ENCODE results near the gene TPM1.

Gene TPM1

DNA sequence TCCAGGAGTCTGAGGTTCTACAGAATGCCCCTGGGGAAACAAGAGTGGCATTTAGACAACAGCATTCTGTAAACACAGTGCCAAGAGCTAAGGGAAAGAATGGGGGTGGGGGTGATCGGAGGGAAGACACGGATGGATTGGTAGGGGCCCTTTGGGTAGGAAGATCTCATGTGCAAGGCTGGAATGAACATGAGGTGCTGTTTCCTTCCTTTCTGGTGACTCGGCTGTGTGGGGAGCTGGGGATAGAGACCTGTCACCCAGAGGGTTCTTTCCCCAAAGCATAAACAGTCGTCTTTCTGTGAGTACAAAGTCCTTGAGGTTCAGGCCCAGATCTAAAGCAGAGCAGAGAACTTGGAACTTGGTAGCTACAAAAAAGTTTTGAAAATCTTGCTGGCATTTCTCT, 11.7 kb downstream of the TPM1 start:
- in situ Hi-C loops (cut with MboI; ENCODE audit: low sequenced_read_pairs) = no loop called here

DNA sequence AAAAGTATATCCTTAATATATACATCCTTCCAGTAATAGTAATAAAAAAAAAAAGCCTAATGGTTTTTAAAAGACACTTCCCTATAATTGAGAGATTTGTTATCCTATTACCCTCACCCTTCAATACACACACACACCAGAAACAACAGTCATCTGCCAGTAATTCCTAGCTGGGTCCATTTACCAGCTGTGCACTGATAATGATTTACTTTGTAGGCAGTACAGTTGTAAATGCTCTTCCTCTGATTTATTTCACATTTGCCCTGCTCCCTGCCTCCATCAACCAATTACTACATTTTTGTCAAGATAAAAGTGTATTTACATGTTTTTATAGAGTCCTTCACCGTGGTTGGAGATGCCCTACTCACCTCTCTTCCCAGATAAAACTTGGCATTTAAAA, 12.4 kb downstream of the TPM1 start:
- in situ Hi-C loops (cut with MboI; ENCODE audit: low sequenced_read_pairs) = no loop called here

DNA sequence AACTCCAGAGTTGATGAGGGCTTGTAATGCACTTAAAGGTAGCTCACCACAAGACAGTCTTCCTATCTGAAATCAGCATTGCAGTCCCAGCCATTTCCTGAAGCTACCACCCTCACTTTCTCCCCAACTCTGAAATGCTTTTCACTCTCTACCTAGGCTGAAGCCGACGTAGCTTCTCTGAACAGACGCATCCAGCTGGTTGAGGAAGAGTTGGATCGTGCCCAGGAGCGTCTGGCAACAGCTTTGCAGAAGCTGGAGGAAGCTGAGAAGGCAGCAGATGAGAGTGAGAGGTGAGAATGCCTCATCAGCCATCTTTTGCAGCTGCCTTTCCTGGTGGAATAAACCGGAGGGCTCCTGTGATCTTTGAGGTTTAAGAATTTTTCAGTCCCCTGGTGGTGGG, 14.3 kb downstream of the TPM1 start:
- in situ Hi-C loops (cut with MboI; ENCODE audit: low sequenced_read_pairs) = no loop called here

DNA sequence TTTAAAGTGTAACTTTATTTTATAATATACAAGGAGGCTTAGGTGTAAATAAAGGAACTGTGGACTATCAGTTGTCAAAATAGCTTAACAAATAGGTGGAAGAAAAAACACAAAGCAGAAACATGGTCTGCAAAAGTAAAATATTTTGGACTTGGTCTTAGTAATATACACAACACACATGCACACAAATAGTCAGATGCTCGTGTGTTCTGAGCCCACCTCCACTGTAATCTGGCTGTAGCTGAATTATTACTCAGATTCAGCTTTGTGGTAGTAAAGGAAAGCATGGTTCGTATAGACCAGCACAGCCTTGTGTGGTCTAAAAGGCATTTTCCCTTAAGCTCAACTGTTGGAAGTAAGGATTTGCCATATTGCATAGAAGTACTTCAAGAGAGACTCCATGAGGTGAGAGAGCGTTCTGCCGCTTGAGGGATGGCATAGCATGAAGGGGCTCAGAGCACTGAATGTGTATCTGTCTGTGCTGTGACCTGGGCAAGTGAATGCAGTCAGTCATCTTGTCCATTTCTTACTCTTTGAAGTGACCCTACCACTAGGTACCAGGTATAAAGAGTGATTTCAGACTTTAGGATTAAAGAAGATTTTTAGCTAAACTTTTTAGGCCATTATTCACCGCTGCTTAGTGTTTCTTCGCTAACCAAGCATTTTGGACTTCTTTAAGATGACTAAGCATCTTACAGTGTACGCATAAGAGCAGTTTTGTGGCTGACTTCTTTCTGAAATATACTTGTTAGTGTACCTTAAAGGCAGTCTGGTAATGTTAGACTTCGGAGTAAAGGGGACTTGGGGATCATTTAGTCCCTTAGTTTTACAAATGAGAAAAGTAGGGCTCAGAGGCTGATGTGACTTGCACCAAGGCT, 15.2 kb downstream of the TPM1 start:
- in situ Hi-C loops (cut with MboI; ENCODE audit: low sequenced_read_pairs) = no loop called here

DNA sequence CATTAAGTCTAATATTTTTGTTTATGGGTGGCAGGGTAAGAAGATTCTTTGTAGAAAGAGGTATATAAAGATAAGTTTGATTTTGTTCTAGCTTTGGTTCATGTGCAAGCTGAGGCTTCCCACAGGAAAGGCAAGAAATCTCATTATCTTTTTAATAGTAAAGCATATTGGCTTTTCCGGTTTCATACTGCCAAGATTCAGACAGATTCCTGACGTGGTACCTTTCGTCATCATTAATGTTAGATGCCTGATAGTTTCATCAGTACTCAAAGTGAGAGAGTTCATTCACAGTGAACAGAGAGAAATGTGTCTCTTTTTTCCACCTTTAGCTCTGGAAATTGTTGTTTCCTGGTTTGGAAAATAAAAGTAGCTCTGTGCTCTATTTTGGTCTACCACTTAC, 16.5 kb downstream of the TPM1 start:
- in situ Hi-C loops (cut with MboI; ENCODE audit: low sequenced_read_pairs) = no loop called here

DNA sequence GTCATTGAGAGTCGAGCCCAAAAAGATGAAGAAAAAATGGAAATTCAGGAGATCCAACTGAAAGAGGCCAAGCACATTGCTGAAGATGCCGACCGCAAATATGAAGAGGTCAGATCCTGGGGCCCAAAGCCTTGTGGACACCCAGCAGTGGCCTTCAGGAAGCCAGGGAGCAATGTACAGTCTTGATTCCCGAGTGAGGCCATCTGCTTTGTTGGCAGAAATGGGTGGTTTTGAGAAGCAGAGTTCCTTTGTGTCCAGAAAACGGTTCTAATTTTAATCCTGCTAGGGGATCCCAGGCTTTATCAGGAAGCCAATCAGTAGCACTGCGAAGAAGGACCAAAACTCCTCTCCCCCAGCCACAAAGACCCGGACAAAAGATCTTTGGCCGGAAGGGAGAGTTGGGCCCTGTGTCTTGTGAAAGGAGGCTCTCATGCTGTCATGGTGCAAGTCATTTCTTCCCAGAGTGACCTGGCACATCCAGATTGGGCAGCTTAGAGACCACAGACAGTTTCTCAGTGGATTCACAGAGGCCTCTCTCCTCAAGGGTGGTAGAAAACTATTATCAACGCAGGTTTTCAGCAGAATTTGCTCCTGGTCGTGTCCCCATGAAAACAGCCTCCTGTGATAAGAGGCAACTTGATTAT, 17.1 kb downstream of the TPM1 start:
- in situ Hi-C loops (cut with MboI; ENCODE audit: low sequenced_read_pairs) = no loop called here

DNA sequence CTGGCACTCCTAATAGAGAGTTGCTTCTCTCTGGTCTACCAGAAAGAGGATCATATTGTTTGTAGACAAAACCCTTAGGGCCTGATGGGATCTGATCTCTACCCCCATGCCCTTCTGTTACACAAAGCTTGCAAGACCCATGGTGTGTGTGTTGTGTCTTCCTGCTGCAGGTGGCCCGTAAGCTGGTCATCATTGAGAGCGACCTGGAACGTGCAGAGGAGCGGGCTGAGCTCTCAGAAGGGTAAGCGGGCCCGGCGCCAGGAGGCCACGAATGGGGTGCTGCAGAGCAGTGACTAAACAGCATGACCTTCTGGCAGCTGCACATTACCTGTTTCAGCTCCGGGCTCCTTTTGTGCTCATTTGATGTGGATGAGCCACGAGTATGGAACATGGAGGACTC, 18.2 kb downstream of the TPM1 start:
- in situ Hi-C loops (cut with MboI; ENCODE audit: low sequenced_read_pairs) = no loop called here

DNA sequence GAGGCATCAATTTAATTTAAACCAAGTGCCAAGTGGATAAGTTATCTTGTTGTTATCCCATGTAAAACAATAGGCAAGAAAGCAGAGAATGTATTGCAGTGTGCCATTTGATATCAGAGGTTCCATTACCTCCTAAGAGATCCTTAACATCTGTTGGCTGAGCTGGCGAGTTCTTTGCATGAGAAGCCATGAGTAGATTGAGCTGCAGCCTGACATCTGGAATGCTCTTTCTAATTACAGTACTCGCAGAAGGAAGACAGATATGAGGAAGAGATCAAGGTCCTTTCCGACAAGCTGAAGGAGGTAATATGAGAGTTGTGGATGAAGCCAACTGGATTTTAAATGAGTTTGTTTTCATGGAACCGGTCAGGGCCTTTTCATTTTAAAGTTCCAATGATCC, 19.4 kb downstream of the TPM1 start:
- in situ Hi-C loops (cut with MboI; ENCODE audit: low sequenced_read_pairs) = no loop called here

DNA sequence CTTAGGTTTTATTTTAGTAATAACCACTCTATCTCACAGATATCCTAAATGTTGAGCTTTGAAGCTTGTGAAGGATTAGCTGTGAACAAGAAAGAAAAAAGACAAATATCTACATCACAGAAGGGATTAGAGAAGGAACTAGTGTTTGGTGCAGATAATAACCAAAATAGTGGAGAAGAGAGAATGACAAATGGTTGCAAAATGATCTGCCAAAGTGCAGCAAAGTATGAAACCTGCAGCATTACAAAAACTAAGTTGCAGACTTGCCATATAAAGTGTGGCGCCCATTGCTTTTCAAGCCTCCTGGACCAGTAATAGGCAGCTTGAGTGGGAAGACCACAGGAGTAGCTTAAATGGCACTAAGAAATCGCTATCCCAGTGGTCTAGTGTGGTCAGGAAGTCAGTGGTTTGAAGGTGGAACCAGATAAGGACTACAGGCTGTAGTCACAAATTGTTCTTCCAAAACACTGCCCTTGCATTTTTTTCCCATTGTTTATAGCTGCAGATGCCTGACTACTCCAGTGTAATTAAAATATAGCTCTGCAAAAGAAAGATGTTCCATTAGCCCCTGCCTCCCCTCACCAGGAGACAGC, 20.7 kb downstream of the TPM1 start:
- in situ Hi-C loops (cut with MboI; ENCODE audit: low sequenced_read_pairs) = no loop called here

DNA sequence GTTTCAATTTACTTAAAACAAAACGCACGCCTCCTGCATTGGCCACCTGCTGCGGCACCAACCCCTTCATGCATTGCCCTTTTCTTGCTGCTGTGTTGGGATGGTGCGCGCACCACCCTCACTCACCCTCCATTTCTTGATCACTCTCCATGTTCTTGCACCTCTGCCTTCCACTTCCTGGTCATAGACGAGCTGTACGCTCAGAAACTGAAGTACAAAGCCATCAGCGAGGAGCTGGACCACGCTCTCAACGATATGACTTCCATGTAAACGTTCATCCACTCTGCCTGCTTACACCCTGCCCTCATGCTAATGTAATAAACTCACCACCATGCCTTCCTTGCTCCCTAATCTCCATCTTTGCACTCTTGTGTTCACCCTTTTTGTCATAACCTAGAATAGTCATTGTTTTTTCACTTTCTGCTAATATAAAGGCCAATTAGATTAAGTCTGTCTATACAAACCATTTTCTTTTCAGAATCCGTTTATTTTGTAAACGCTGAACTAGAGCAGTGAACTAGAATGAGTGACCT, 21.4 kb downstream of the TPM1 start:
- in situ Hi-C loops (cut with MboI; ENCODE audit: low sequenced_read_pairs) = no loop called here

DNA sequence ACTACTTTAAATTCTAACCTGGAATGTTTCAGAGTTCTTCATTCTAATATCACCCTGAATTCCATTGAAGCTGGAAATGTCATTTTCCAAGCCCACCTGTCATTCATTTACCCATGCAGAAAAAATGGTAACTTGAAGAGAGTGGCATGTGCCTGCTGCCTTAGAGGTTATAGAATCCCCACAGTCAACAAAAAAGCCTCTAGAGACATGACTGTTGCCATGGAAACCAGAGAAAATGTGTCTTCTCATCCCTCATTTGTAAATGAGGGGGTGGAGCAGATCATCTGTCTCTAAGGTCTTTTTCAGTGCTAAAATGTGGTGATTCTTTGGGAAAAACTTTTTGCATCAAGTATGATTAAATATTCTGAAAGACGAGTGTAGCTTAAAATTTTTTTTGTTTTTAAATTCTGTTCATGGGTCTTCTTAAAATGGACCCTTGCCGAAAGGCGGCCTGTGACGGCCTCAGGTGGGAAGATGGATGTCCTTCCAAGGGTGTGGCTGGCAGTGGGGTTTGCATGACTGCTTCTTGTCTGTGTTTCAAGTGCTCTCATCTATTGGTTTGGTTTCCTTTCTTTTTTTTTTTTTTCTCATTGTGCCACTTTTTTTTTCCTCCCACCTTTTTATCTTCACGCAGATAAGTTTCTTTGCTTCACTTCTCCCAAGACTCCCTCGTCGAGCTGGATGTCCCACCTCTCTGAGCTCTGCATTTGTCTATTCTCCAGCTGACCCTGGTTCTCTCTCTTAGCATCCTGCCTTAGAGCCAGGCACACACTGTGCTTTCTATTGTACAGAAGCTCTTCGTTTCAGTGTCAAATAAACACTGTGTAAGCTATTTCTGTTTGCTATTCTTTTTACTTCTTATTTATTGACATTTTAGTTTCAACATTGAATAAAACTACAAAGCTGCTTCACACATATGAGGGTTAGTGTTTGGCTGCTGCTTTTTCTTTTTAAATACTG, 23.0 kb downstream of the TPM1 start:
- in situ Hi-C loops (cut with MboI; ENCODE audit: low sequenced_read_pairs) = no loop called here

DNA sequence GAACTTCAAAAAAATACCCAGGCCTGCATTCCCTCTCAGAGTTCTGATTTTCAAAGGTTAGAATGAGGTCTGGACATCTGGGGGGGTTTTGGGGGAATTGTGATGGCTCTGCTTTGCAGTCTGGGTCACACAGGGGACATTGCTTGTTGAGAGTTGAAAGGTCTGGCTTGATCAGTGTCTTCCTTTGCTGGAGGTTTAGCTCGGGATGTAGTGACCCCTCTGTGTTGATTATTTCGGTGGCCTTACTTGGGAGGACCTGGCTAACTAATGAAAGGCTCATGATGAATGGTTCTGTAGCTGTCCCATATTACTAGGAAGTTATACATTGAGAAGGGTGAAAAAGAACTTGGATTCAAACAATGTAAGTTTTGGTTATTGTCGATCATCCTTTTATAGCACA, 23.7 kb downstream of the TPM1 start:
- in situ Hi-C loops (cut with MboI; ENCODE audit: low sequenced_read_pairs) = no loop called here

DNA sequence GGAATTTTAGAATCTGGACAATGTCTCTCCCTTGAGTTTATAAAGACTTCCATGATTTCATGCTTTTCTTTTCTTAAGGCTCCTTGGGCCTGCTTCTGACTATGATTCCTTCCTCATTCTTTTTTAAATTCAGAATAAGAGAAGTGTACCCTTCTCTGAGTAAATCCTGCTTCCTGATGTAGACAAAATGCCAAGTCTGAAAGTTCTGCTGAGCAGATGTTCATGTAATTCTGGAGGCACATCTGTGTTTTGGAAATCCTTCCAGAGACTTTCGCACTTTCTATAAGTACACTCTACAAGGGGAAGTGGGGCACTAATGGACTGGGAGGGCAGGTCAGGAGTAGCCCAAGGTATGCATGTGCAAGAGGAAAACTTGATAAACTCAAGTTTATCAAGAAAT, 24.8 kb downstream of the TPM1 start:
- in situ Hi-C loops (cut with MboI; ENCODE audit: low sequenced_read_pairs) = no loop called here

DNA sequence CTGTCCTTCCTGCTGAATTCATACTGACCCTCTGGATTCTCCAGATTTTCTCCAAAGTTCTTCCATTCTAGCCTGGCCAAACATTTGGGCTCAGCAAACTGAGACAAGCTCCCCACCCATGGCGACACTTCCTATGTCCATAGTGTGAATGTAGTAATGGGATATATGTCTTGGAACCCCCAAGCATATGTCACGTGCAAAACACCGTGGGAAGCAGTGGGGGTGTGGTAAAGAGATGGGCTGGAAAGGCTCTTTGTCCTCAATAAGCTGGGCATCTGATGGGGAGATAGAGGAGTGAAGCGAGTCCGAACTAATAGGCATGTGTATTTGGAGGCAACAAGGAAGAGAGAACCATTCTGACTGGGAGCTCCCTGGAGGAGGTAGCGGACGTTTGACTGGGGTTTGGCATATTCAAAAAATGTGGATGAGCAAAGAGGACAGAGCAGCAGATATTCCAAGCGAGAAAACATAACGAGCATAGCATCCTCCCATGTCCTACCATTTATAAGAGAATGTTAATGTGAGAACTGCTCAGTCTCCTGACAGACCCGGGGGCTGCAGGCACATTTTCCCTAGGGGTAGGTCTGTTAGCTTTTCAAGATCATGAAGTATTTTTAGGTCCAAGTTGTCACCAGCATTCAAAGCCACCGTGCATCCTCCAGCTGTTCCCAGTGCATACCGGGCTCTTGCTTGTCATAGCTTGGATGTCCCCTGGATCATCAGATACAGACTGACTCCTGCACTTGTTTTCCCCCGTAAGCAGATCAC, 25.6 kb downstream of the TPM1 start:
- in situ Hi-C loops (cut with MboI; ENCODE audit: low sequenced_read_pairs) = no loop called here

DNA sequence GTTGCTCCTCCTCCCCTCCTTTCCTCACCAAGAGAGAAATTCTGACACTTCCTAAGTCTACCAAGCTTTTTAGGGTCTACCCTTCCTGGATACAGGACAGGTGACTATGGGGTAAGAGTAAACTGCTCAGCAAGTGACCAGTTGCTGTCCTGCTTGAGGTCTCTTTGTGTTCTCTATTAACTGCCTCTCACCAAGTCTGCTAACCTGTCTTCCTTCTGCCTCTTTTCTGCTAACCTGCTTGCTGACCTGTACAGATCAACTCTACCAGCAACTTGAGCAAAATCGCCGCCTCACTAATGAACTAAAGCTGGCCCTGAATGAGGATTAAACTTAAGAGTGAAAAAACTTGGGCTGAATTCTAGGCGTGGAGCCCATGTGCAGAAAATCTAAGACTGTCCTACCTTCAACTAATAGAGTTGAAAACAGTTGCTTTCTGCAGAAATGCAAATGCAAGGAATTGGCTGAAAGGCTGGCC, 27.1 kb downstream of the TPM1 start:
- in situ Hi-C loops (cut with MboI; ENCODE audit: low sequenced_read_pairs) = no loop called here

DNA sequence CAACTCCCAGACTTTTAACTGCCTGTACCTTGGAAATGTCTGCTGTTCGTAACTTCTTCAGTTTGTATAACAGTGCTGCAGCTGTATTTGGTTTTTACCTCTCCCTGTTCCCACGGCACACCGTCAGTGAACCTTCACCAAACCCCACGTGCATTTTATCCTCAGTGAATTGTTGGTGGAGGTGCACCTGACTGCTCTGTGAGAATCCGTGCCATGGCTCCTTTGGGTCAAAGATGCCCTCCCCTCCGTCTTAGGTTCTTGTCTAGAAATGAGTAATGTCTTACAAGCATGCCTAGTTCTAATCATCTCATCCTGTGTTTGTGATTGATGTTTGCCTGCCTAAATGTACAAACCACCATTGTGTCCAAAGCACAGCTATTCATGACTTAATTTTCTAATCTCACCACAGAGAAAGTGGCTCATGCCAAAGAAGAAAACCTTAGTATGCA, 28.2 kb downstream of the TPM1 start:
- in situ Hi-C loops (cut with MboI; ENCODE audit: low sequenced_read_pairs) = no loop called here

DNA sequence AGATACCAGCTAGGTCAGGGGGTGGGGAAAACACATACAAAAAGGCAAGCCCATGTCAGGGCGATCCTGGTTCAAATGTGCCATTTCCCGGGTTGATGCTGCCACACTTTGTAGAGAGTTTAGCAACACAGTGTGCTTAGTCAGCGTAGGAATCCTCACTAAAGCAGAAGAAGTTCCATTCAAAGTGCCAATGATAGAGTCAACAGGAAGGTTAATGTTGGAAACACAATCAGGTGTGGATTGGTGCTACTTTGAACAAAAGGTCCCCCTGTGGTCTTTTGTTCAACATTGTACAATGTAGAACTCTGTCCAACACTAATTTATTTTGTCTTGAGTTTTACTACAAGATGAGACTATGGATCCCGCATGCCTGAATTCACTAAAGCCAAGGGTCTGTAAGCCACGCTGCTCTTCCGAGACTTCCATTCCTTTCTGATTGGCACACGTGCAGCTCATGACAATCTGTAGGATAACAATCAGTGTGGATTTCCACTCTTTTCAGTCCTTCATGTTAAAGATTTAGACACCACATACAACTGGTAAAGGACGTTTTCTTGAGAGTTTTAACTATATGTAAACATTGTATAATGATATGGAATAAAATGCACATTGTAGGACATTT, 28.9 kb downstream of the TPM1 start:
- in situ Hi-C loops (cut with MboI; ENCODE audit: low sequenced_read_pairs) = no loop called here

DNA sequence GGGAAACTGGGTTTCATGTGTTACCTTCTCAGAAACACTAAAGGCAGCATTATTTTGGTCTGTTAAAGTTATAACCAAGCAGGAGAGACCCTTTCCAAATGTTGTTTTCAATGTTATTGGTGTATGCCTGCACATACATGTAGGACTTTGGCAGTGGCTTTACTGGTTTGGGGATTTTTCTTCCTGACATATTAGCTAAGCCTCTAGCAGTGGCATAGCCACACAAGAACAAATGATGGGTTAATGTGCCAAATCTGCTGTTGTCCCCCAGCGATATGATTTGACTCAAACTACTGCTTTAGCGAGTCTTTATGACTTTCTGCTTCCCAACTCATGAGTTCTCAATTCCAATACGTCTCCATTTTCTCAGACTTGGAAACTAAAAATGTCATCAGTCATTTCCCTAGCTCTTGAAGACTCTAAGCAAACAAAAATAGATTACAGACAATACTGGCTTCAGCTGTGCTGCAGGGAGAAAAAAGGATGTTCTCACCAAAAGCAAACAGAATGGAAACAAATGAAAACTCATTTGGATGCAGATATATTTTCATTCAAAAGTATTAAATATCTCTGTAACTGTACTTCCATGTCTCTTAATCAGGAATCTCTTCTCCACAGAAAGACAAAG, 29.6 kb downstream of the TPM1 start:
- in situ Hi-C loops (cut with MboI; ENCODE audit: low sequenced_read_pairs) = no loop called here

DNA sequence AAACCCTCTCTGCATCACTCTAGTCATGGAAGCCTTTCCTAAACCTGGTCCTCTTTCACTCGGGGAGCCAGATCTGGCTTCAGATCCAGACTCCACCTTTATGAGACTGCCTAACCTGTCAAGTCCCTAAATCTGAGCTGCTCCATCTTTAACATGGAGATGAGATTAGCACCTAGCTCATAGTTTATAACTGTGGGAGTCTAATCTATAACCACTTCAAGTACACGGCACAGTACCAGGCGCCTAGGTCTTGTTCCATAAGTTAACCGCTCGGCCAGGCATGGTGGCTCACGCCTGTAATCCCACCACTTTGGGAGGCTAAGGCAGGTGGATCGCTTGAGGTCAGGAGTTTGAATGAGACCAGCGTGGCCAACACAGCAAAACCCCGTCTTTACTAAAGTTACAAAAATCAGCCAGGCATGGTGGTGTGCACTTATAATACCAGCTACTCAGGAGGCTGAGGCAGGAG, 30.3 kb downstream of the TPM1 start:
- in situ Hi-C loops (cut with MboI; ENCODE audit: low sequenced_read_pairs) = no loop called here
